Fibroblast of villous mesenchyme (primary cell): ENCODE data around the gene HSPA4L. TPM values are rescaled to one million over a fixed set of nuclear protein-coding genes. Genes with fewer than 3 reads are reported as not detected.

Experiments used
- DNase-seq: peaks from one replicate; pipeline ENCODE4 v3.0.0-alpha.2; 2010; ENCODE audit warnings: low read depth
- H3K4me3 ChIP-seq: 2 replicates; pipeline ENCODE4 v1.5.1; 2011; ENCODE audit warnings: low read depth, mild to moderate bottlenecking, low read length
- total RNA-seq: library from RNA; depleted of rRNA; stranded (reverse); fragments of >200 nt; gene quantifications from 2 replicates; pipeline ENCODE4 v1.2.3, GENCODE V29; 2012
- TF ChIP-seq, protein P1 (sequence below): IDR thresholded peaks from 2 replicates; pipeline ENCODE4 v1.5.1; 2012; ENCODE audit warnings: low read depth, mild to moderate bottlenecking, low read length; ENCODE audit not compliant: insufficient read depth

Gene HSPA4L
- total RNA-seq, 1 donor, result 6.5 TPM

DNA sequence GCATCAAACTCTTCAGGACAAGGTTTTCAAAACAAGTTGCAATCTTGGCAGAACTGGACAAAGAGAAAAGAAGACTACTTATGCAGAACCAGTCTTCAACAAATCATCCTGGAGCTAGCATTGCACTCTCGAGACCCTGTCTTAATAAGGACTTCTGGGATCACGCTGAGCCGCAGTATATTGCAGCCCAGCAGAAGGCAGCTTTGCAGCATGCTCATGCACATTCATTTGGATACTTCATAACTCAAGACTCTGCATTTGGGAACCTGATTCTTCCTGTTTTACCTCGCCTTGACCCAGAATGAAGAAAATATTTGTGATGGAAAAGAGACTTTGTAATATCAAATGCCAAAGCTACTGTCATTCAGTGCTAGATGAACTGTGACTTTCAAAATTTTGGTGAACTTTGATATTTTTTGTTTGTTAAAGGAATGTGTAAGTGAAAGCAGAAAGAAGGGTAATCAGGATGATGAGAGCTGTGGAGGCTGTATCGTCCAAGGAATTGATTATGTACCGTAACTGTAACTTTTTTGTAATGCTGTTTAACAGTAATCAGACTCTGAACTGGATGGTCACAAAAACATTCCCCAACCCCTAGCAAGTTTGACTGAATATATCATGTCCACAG is 27.2 kb downstream of the HSPA4L start:
- peak; percentile 38 for DNase-seq
- no peak overlapping the region for H3K4me3 ChIP-seq
- TF ChIP-seq, protein P1, sequence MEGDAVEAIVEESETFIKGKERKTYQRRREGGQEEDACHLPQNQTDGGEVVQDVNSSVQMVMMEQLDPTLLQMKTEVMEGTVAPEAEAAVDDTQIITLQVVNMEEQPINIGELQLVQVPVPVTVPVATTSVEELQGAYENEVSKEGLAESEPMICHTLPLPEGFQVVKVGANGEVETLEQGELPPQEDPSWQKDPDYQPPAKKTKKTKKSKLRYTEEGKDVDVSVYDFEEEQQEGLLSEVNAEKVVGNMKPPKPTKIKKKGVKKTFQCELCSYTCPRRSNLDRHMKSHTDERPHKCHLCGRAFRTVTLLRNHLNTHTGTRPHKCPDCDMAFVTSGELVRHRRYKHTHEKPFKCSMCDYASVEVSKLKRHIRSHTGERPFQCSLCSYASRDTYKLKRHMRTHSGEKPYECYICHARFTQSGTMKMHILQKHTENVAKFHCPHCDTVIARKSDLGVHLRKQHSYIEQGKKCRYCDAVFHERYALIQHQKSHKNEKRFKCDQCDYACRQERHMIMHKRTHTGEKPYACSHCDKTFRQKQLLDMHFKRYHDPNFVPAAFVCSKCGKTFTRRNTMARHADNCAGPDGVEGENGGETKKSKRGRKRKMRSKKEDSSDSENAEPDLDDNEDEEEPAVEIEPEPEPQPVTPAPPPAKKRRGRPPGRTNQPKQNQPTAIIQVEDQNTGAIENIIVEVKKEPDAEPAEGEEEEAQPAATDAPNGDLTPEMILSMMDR, result peak; percentile 28

DNA sequence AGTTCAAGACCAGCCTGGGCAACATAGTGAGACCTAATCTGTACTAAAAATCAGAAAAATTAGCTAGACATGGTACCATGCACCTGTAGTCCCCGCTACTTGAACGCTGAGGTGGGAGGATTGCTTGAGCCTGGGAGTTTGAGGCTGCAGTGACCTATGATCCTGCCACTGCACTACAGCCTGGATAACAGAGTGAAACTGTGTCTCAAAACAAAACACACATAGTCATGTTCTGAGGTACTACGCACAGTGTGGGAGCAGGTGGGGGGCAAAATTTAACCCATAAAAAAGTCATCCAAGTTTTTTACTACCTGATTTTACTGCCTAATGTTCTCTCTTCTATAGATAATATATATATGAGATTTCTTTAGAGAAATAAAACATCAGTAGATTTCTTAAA is 28.4 kb downstream of the HSPA4L start:
- no peak overlapping the region for H3K4me3 ChIP-seq
- DNase-seq, result no peak
- TF ChIP-seq, protein P1, result no peak

DNA sequence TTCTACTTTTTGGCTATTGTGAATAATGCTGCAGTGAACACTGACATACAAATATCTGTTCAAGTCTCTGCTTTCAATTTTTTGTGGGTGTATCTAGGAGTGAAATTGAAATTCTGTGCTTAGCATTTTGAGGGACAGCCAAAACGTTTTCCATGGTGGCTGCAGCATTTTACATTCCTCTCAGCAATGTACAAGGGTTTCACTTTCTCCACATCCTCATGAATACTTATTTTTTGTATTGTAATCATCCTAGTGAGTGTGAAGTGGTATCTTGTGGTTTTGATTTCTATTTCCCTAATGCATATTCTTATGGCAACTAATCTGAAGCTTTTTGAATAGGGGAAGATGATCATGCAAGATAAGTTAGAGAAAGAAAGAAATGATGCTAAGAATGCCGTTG is 40.3 kb downstream of the HSPA4L start:
- TF ChIP-seq, protein P1, result no peak
- H3K4me3 ChIP-seq, result no peak overlapping the region

DNA sequence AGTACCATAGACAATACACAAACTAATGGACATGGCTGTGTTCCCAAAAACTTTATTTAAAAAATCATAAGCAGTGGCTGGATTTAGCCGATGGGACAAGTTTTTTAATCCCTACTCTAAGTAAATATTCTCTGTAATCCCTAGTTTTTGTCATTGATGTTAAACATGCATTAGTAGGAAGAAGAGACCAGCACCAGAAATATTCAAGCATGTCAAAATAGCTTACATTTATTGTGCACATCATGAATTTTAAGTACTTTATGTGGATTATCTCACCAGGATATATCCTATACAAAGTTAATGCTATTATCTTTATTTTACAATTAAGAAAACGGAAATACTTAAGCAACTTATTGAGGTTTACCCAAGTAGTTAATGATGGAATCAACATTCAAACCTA is 46.0 kb downstream of the HSPA4L start:
- DNase-seq, result no peak
- no peak overlapping the region for H3K4me3 ChIP-seq
- TF ChIP-seq, protein P1, result no peak

More for the DNA sequence above, 40.3 kb downstream of the HSPA4L start:
- DNase-seq, result no peak

DNA sequence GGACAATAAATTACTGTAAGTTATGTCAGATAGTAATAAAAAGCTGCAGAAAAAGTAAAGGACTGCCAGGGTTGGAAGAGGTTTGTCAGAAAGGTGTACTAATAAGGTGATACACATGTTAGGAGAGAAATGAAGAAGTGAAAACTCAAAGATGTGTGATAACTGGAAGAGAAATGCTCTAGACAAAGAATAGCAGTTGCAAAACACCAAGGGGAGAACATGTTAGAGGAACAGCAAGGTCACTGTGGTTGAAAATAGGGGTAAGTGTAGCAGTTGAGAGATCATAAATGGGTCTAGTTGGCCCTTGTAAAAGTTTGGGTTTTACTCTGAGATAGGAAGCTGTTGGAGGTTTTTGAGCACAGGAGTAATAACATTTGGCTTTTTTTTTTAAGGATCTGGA is 46.9 kb downstream of the HSPA4L start:
- DNase-seq, result no peak
- H3K4me3 ChIP-seq, result no peak overlapping the region
- TF ChIP-seq, protein P1, result no peak

DNA sequence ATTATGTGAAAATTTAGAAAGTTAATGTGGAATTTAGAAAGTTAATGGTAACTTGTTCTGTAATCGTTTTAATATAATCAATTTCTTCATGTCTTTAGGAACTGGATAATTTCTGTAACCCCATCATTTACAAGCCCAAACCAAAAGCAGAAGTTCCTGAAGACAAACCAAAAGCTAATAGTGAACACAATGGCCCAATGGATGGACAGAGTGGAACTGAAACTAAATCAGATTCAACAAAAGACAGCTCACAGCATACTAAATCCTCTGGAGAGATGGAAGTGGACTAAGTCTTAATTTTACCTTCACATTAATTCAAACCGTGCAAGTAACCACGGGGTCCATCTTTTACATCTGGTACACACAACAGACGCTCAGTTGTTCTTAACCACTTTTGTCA is 50.5 kb downstream of the HSPA4L start:
- TF ChIP-seq, protein P1, result no peak
- no peak for DNase-seq
- no peak overlapping the region for H3K4me3 ChIP-seq
